H1 (cell line): ENCODE data around the gene TFF2. TPM values are rescaled to one million over a fixed set of nuclear protein-coding genes. Genes with fewer than 3 reads are reported as not detected.

ENCODE experiments used
- CTCF ChIA-PET: fragments of 300-600 bp; sonication (Branson Sonifier 250); formaldehyde crosslinking; loops from one replicate; lab custom pipeline; 2021; ENCODE audit not compliant: partially characterized antibody; lab: Charles Lee
- POLR2A ChIA-PET: fragments of 300-600 bp; sonication (Branson Sonifier 250); formaldehyde crosslinking; loops from one replicate; lab custom pipeline; 2021; ENCODE audit warnings: inconsistent platforms; ENCODE audit not compliant: partially characterized antibody; lab: Charles Lee
- DNase-seq, 2 experiments: peaks; one replicate each; pipeline versions ENCODE4 v3.0.0 to v3.0.0-alpha.2; 2010 to 2022; ENCODE audit warnings: low spot score in 2 of 2, low read depth in 1 of 2, mixed read lengths in 1 of 2
- FAIRE-seq: peaks from 2 replicates; lab custom pipeline; 2011; peaks lifted over from hg19 to GRCh38; lab: Jason Lieb, UNC
- H2AFZ ChIP-seq: 2 replicates; pipeline ENCODE4 v1.8.1; 2012; ENCODE audit warnings: low read length, inconsistent platforms
- H2AK5ac ChIP-seq: 2 replicates; pipeline ENCODE4 v1.6.1; 2013; ENCODE audit warnings: low read depth, low read length
- H2BK120ac ChIP-seq: replicated peaks from 2 replicates; pipeline ENCODE3; 2013; ENCODE audit warnings: low read depth, low read length, inconsistent platforms
- H2BK12ac ChIP-seq: 2 replicates; pipeline ENCODE4 v1.6.1; 2013; ENCODE audit warnings: low read depth, low read length
- H2BK15ac ChIP-seq: 2 replicates; pipeline ENCODE4 v1.6.1; 2013; ENCODE audit warnings: low read length
- H2BK20ac ChIP-seq: 2 replicates; pipeline ENCODE4 v1.6.1; 2013; ENCODE audit warnings: low read length
- H2BK5ac ChIP-seq: 2 replicates; pipeline ENCODE4 v1.6.1; 2013; ENCODE audit warnings: low read depth, low read length
- H3K14ac ChIP-seq: 2 replicates; pipeline ENCODE4 v1.6.1; 2013; ENCODE audit warnings: inconsistent platforms; ENCODE audit not compliant: insufficient read length
- H3K18ac ChIP-seq: 2 replicates; pipeline ENCODE4 v1.6.1; 2013; ENCODE audit warnings: low read length; ENCODE audit errors: extremely low read depth
- H3K23ac ChIP-seq: 2 replicates; pipeline ENCODE4 v1.6.1; 2013; ENCODE audit warnings: inconsistent platforms; ENCODE audit not compliant: insufficient read length
- H3K23me2 ChIP-seq: 2 replicates; pipeline ENCODE4 v1.6.1; 2013; ENCODE audit warnings: low read depth, low read length
- H3K27ac ChIP-seq: 2 replicates; pipeline ENCODE4 v1.6.1; 2011; ENCODE audit warnings: low read depth, low read length, inconsistent platforms
- H3K27me3 ChIP-seq, 4 experiments: replicated peaks in 1 of 4; 1 replicate in 1 of 4; 2 replicates in 3 of 4; pipeline versions ENCODE4 v1.6.1 to v1.8.1; 2011 to 2013; ENCODE audit warnings: low read length in 3 of 4, mild to moderate bottlenecking in 3 of 4, inconsistent platforms in 2 of 4, mixed read lengths in 2 of 4, moderate library complexity in 1 of 4; ENCODE audit not compliant: control insufficient read depth in 3 of 4, insufficient read depth in 3 of 4; ENCODE audit errors: extremely low read depth in 1 of 4
- H3K36me3 ChIP-seq, 4 experiments: 2 replicates each; pipeline versions ENCODE4 v1.6.1 to v1.8.1; 2011 to 2013; ENCODE audit warnings: mild to moderate bottlenecking in 4 of 4, low read length in 3 of 4, moderate library complexity in 2 of 4, control low read depth in 1 of 4, inconsistent platforms in 1 of 4; ENCODE audit not compliant: insufficient read depth in 4 of 4, control insufficient read depth in 2 of 4
- H3K4ac ChIP-seq: replicated peaks from 2 replicates; pipeline ENCODE3; 2013; ENCODE audit warnings: low read length, low read depth, mixed read lengths, inconsistent platforms; ENCODE audit not compliant: insufficient read length
- H3K4me1 ChIP-seq, 4 experiments: replicated peaks in 1 of 4; 1 replicate in 1 of 4; 2 replicates in 3 of 4; pipeline versions ENCODE4 v1.6.1 to v1.8.1; 2011 to 2013; ENCODE audit warnings: low read length in 3 of 4, inconsistent platforms in 2 of 4, mixed read lengths in 1 of 4; ENCODE audit not compliant: insufficient read depth in 4 of 4, control insufficient read depth in 3 of 4
- H3K4me2 ChIP-seq, 2 experiments: 2 replicates each; pipeline versions ENCODE4 v1.6.1 to v1.8.1; 2011 to 2013; ENCODE audit warnings: low read depth in 2 of 2, low read length in 2 of 2, control low read depth in 1 of 2, inconsistent platforms in 1 of 2, mild to moderate bottlenecking in 1 of 2; ENCODE audit not compliant: insufficient read depth in 1 of 2
- H3K4me3 ChIP-seq, 4 experiments: fragments of 200-600, 300-600 bp in 1 of 4; sonication (generic), shearing (Covaris generic), sonication (Bioruptor Twin) in 1 of 4; 2 replicates each; pipeline versions ENCODE4 v1.5.1 to v1.8.1; 2011 to 2016; ENCODE audit warnings: low read length in 4 of 4, low read depth in 3 of 4, control low read depth in 2 of 4, inconsistent platforms in 2 of 4, mild to moderate bottlenecking in 2 of 4, mixed read lengths in 1 of 4, moderate library complexity in 1 of 4; ENCODE audit not compliant: insufficient read depth in 2 of 4; ENCODE audit errors: extremely low read depth in 1 of 4
- H3K56ac ChIP-seq: replicated peaks from 2 replicates; pipeline ENCODE3; 2013; ENCODE audit warnings: low read depth, mild to moderate bottlenecking, mixed read lengths, low read length, inconsistent platforms; ENCODE audit not compliant: insufficient read length
- H3K79me1 ChIP-seq: 2 replicates; pipeline ENCODE4 v1.6.1; 2013; ENCODE audit warnings: low read depth, low read length, control low read depth
- H3K79me2 ChIP-seq, 2 experiments: 2 replicates each; pipeline versions ENCODE4 v1.6.1 to v1.8.1; 2012 to 2013; ENCODE audit warnings: low read length in 2 of 2, mild to moderate bottlenecking in 2 of 2, inconsistent platforms in 1 of 2; ENCODE audit not compliant: insufficient read depth in 2 of 2, control insufficient read depth in 1 of 2
- H3K9ac ChIP-seq, 4 experiments: replicated peaks in 1 of 4; 1 replicate in 1 of 4; 2 replicates in 3 of 4; pipeline versions ENCODE4 v1.6.1 to v1.8.1; 2011 to 2013; ENCODE audit warnings: low read depth in 3 of 4, low read length in 3 of 4, control low read depth in 2 of 4, mild to moderate bottlenecking in 2 of 4, moderate library complexity in 2 of 4, inconsistent platforms in 1 of 4; ENCODE audit errors: extremely low read depth in 1 of 4
- H3K9me3 ChIP-seq, 2 experiments: 2 replicates each; pipeline versions ENCODE4 v1.6.1 to v1.8.1; 2012 to 2013; ENCODE audit warnings: mild to moderate bottlenecking in 2 of 2, moderate library complexity in 2 of 2, control low read depth in 1 of 2, inconsistent platforms in 1 of 2, low read depth in 1 of 2, low read length in 1 of 2, mixed read lengths in 1 of 2; ENCODE audit not compliant: insufficient read depth in 2 of 2
- H4K20me1 ChIP-seq, 2 experiments: replicated peaks in 1 of 2; 2 replicates each; pipeline versions ENCODE3 to v1.8.1; 2011 to 2013; ENCODE audit warnings: inconsistent platforms in 2 of 2, low read length in 2 of 2, mild to moderate bottlenecking in 1 of 2; ENCODE audit not compliant: insufficient read depth in 2 of 2, control insufficient read depth in 1 of 2
- H4K5ac ChIP-seq: 2 replicates; pipeline ENCODE4 v1.6.1; 2013; ENCODE audit warnings: low read length, low read depth, mixed read lengths, inconsistent platforms; ENCODE audit not compliant: insufficient read length
- H4K8ac ChIP-seq: 2 replicates; pipeline ENCODE4 v1.8.0; 2013; ENCODE audit warnings: mild to moderate bottlenecking, moderate library complexity, low read length, inconsistent platforms; ENCODE audit not compliant: insufficient read depth; ENCODE audit errors: extremely low read depth
- H4K91ac ChIP-seq: replicated peaks from 2 replicates; pipeline ENCODE3; 2013; ENCODE audit warnings: low read length, mixed read lengths, inconsistent platforms; ENCODE audit not compliant: insufficient read length
- BACH1 ChIP-seq: IDR thresholded peaks from 2 replicates; pipeline ENCODE4 v1.6.1; 2012; ENCODE audit warnings: low read length, improper control_type of control experiment
- CREB1 ChIP-seq: IDR thresholded peaks from 2 replicates; pipeline ENCODE4 v1.6.1; 2012; ENCODE audit warnings: inconsistent platforms
- MAFK ChIP-seq: IDR thresholded peaks from 2 replicates; pipeline ENCODE4 v1.6.1; 2012; ENCODE audit warnings: low read depth, mild to moderate bottlenecking, improper control_type of control experiment, low read length
- NRF1 ChIP-seq: IDR thresholded peaks from 2 replicates; pipeline ENCODE4 v1.6.1; 2011; ENCODE audit warnings: mild to moderate bottlenecking, low read depth, low read length, improper control_type of control experiment
- PHF8 ChIP-seq: fragments of 200-600 bp; sonication (generic); conservative IDR thresholded peaks from 2 replicates; pipeline ENCODE4 v1.7.1; 2012; ENCODE audit warnings: low read depth, mild to moderate bottlenecking, inconsistent platforms, low read length, moderate library complexity
- POU5F1 ChIP-seq: IDR thresholded peaks from 2 replicates; pipeline ENCODE4 v1.6.1; 2011; ENCODE audit warnings: low read depth, mild to moderate bottlenecking, low read length, moderate library complexity
- SIRT6 ChIP-seq: IDR thresholded peaks from one replicate; pipeline ENCODE4 v1.7.1; 2012; ENCODE audit warnings: low read length, inconsistent platforms
- SP1 ChIP-seq: IDR thresholded peaks from 2 replicates; pipeline ENCODE4 v1.6.1; 2011; ENCODE audit warnings: low read depth, low read length
- SRF ChIP-seq: IDR thresholded peaks from 2 replicates; pipeline ENCODE4 v1.6.1; 2011; ENCODE audit warnings: mild to moderate bottlenecking, low read depth, low read length, moderate library complexity
- TAF1 ChIP-seq: IDR thresholded peaks from 2 replicates; pipeline ENCODE4 v1.6.1; 2011; ENCODE audit warnings: mild to moderate bottlenecking, low read depth, low read length
- TBP ChIP-seq: IDR thresholded peaks from 2 replicates; pipeline ENCODE4 v1.6.1; 2011; ENCODE audit warnings: low read depth, low read length, improper control_type of control experiment
- TCF12 ChIP-seq: IDR thresholded peaks from 2 replicates; pipeline ENCODE4 v1.6.1; 2011; ENCODE audit warnings: low read depth, mild to moderate bottlenecking, low read length
- WGBS, 2 experiments: shearing (Covaris generic) in 1 of 2; methylation state at CpG; one replicate each; pipeline versions ENCODE4 v1.1.6 to v1.1.7; 2013 to 2015; ENCODE audit warnings: low lambda C conversion rate in 2 of 2, mixed read lengths in 2 of 2, inconsistent platforms in 1 of 2, low coverage in 1 of 2, missing lambda C conversion rate in 1 of 2; ENCODE audit not compliant: insufficient replicate concordance in 2 of 2, insufficient coverage in 1 of 2, insufficient read length in 1 of 2; ENCODE audit errors: extremely low coverage in 1 of 2, missing lambda C conversion rate in 1 of 2; 5-methylcytosine and 5-hydroxymethylcytosine counted together
- polyA plus RNA-seq, 7 experiments: library from polyadenylated mRNA; depleted of rRNA in 3 of 7; stranded (reverse) in 5 of 7; unstranded in 2 of 7; fragments of >200 nt in 5 of 7; fragments of 200-250 nt in 2 of 7; gene quantifications; 1 replicate in 5 of 7; 2 replicates in 1 of 7; 4 replicates in 1 of 7; pipeline versions ENCODE4 v1.2.1 to v1.2.3, GENCODE V29; 2011 to 2013; ENCODE audit warnings: missing spikeins in 2 of 7, mixed read lengths in 2 of 7
- total RNA-seq: library from RNA; stranded (reverse); fragmentation: NEBNext Ultra II Directional; extraction: Animal tissue kit (Norgen Biotek cat#: 25700); gene quantifications from 2 replicates; pipeline ENCODE4 v1.2.1, GENCODE V29; 2021

Gene TFF2
- total and polyA plus RNA-seq, 2 of the 8 experiments (the other 6 are each of a cell fraction or from before 2014, with no cell fraction given): not detected

DNA sequence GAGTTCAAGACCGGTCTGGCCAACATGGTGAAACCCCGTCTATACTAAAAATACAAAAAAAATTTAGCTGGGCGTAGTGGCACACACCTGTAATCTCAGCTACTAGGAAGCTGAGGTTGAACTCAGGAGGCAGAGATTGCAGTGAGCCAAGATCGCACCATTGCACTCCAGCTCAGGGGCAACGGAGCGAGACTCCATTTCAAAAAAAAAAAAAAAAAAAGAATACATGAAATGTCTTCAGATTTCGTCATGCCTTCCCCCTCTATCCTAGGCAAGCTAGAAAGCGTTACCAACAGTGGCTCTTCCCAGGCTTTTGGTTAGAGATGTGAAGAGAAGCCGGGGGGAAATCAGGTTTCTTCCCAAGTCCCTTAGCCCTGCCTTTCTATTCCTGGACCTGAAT, 11.9 kb upstream of the TFF2 start:
- Histone ChIP-seq H2BK15ac (no peak overlapping the region), H4K91ac (no peak overlapping the region), H2BK5ac (no peak overlapping the region), H3K79me1 (no peaks in the 10 kb centered on the region; the same call in 1 of the 2 replicates), H2BK20ac (no peak overlapping the region), H3K9ac (no peak overlapping the region), H3K4ac (no peak overlapping the region), H2BK120ac (no peak overlapping the region), H3K36me3 (no peaks in the 10 kb centered on the region), H3K18ac (no peak overlapping the region), H3K56ac (no peak overlapping the region), H3K79me2 (no peaks in the 10 kb centered on the region), H3K4me3 (no peak overlapping the region), H4K5ac (no peak overlapping the region), H2BK12ac (no peak overlapping the region), H3K14ac (no peak overlapping the region), H3K4me2 (no peak overlapping the region), H2AFZ (no peak overlapping the region), H3K9me3 (peaks cover 8 to 9% of the 10 kb centered on the region in 2 experiments), H3K23me2 (no peaks in the 10 kb centered on the region), H3K27me3 (no peaks in the 10 kb centered on the region), H4K8ac (no peak overlapping the region), H3K4me1 (no peaks in the 10 kb centered on the region; a peak in 2 of 7 replicates), H2AK5ac (no peak overlapping the region), H4K20me1 (no peaks in the 10 kb centered on the region), H3K23ac (no peak overlapping the region), H3K27ac (no peak overlapping the region)
- no peak for DNase-seq
- 89% methylated on average over 6 of the region's 9 CpGs; no CpG with 5 or more reads in 1 of the 2 experiments for WGBS, 2 experiments
- ChIA-PET CTCF (interaction anchor here (1.6 to 4.0 kb wide), 3 partner anchors 24 to 52 kb away, joined by 3 to 28 read pairs (median 9); no protein-coding TSS in a partner anchor), POLR2A (no interaction called here)
- TF ChIP-seq CREB1: no peak
- TF ChIP-seq SP1: no peak
- TF ChIP-seq TBP: no peak
- no peak for TF ChIP-seq BACH1
- no peak for TF ChIP-seq TAF1
- no peak for TF ChIP-seq SRF
- TF ChIP-seq NRF1: no peak
- no peak for TF ChIP-seq MAFK
- no peak for TF ChIP-seq SIRT6
- no peak for TF ChIP-seq POU5F1
- no peak for TF ChIP-seq TCF12
- no peak for TF ChIP-seq PHF8
- no peak for FAIRE-seq
